ENCODE data around the gene TGM1. TPM values are rescaled to one million over a fixed set of nuclear protein-coding genes. Genes with fewer than 3 reads are reported as not detected.

Gene TGM1
- total RNA-seq, 4 donors from 2014 or later = 1.3 to 43.3 (median 6.3) TPM

GRCh38 chr14:24256960-24257359 is 6.0 kb downstream of the TGM1 start:
- Histone ChIP-seq H3K36me3 (peaks cover 0 to 26% of the 10 kb centered on the region in 2 donors), H3K4me3 (no peak overlapping the region), H3K4me1 (peaks cover 0 to 9% (median 0%) of the 10 kb centered on the region in 3 donors), H3K27ac (no peak overlapping the region), H3K9me3 (no peaks in the 10 kb centered on the region), H3K27me3 (no peaks in the 10 kb centered on the region)
- 43 to 60% methylated on average over 1 of the region's 4 CpGs for WGBS, 2 donors (ENCODE audit: low coverage in 1 of 2)
- TF ChIP-seq POLR2A (IDR thresholded peaks at IDR 0.05) = no peak
- TF ChIP-seq CTCF (IDR thresholded peaks at IDR 0.05) = no peak
- no peak for TF ChIP-seq EP300 (IDR thresholded peaks at IDR 0.05)
- TF ChIP-seq POLR2AphosphoS5 (IDR thresholded peaks at IDR 0.05) = no peak
- ATAC-seq = no peak

- Histone ChIP-seq H3K27me3 (no peaks in the 10 kb centered on the region), H3K9me3 (no peaks in the 10 kb centered on the region), H3K27ac (no peak overlapping the region), H3K4me3 (no peak overlapping the region), H3K4me1 (peaks cover 0 to 9% (median 0%) of the 10 kb centered on the region in 3 donors), H3K36me3 (peaks cover 0 to 26% of the 10 kb centered on the region in 2 donors)
- TF ChIP-seq POLR2A (IDR thresholded peaks at IDR 0.05) = no peak
- no peak for TF ChIP-seq POLR2AphosphoS5 (IDR thresholded peaks at IDR 0.05)
- no peak for TF ChIP-seq EP300 (IDR thresholded peaks at IDR 0.05)
- TF ChIP-seq CTCF (IDR thresholded peaks at IDR 0.05) = no peak
- ATAC-seq = no peak
- WGBS, 2 donors (ENCODE audit: low coverage in 1 of 2) = 78 to 100% methylated on average over 4 to 6 of the region's 12 CpGs
Observed at GRCh38 chr14:24255931-24256711, 6.9 kb downstream of the TGM1 start.

- WGBS, 2 donors (ENCODE audit: low coverage in 1 of 2) = 83 to 100% methylated on average over 1 of the region's 8 CpGs
- no peaks in the 10 kb centered on the region for H3K9me3 ChIP-seq
- H3K27ac ChIP-seq = no peak overlapping the region
- H3K4me3 ChIP-seq = no peak overlapping the region
- TF ChIP-seq EP300 (IDR thresholded peaks at IDR 0.05) (no peak), CTCF (IDR thresholded peaks at IDR 0.05) (no peak), POLR2A (IDR thresholded peaks at IDR 0.05) (no peak), POLR2AphosphoS5 (IDR thresholded peaks at IDR 0.05) (no peak)
- H3K36me3 ChIP-seq = peaks cover 0 to 26% of the 10 kb centered on the region in 2 donors
- H3K27me3 ChIP-seq = no peaks in the 10 kb centered on the region
- no peak for ATAC-seq
- peaks cover 0 to 9% (median 0%) of the 10 kb centered on the region in 3 donors for H3K4me1 ChIP-seq
Observed at GRCh38 chr14:24255438-24255837, 7.5 kb downstream of the TGM1 start.

- no peak for TF ChIP-seq CTCF (IDR thresholded peaks at IDR 0.05)
- no peak for TF ChIP-seq POLR2A (IDR thresholded peaks at IDR 0.05)
- TF ChIP-seq EP300 (IDR thresholded peaks at IDR 0.05) = no peak
- no peak for TF ChIP-seq POLR2AphosphoS5 (IDR thresholded peaks at IDR 0.05)
- WGBS, 2 donors (ENCODE audit: low coverage in 1 of 2) = 100% methylated on average over 2 to 3 of the region's 19 CpGs
Observed at GRCh38 chr14:24254630-24255392, 8.2 kb downstream of the TGM1 start.

More at GRCh38 chr14:24254630-24255392, 8.2 kb downstream of the TGM1 start:
- Histone ChIP-seq H3K4me3 (no peak overlapping the region), H3K36me3 (peaks cover 0 to 26% of the 10 kb centered on the region in 2 donors), H3K4me1 (peaks cover 0 to 9% (median 0%) of the 10 kb centered on the region in 3 donors), H3K27ac (no peak overlapping the region), H3K27me3 (no peaks in the 10 kb centered on the region), H3K9me3 (no peaks in the 10 kb centered on the region)
- no peak for ATAC-seq

All from gastroesophageal sphincter (tissue), 4 donors.